Endodermal cell (in vitro differentiated cells): Measurements from ENCODE around the gene SLC26A2. TPM values are rescaled to one million over a fixed set of nuclear protein-coding genes. Genes with fewer than 3 reads are reported as not detected.
"Not testable (repeated sequence)": the region's sequence is repeated elsewhere in the genome, so short reads cannot be mapped to it uniquely, and the experiment has no call there.

Experiments
- DNase-seq: peaks from one replicate; pipeline ENCODE4 v3.0.0-alpha.2; 2017
- H3K27ac ChIP-seq: 2 replicates; pipeline ENCODE4 v1.5.1; 2013; ENCODE audit warnings: mild to moderate bottlenecking, low read depth, low read length, moderate library complexity
- H3K27me3 ChIP-seq: 2 replicates; pipeline ENCODE4 v1.6.1; 2013; ENCODE audit warnings: mild to moderate bottlenecking, low read length, moderate library complexity; ENCODE audit not compliant: insufficient read depth, control insufficient read depth, poor library complexity, severe bottlenecking
- H3K36me3 ChIP-seq: 2 replicates; pipeline ENCODE4 v1.7.0; 2013; ENCODE audit warnings: mild to moderate bottlenecking, low read length, moderate library complexity; ENCODE audit not compliant: control insufficient read depth, insufficient read depth
- H3K4me1 ChIP-seq: one replicate; pipeline ENCODE4 v1.7.0; 2013; ENCODE audit warnings: low read length; ENCODE audit not compliant: control insufficient read depth, insufficient read depth
- H3K4me3 ChIP-seq: 2 replicates; pipeline ENCODE4 v1.5.1; 2013; ENCODE audit warnings: mild to moderate bottlenecking, low read length, moderate library complexity
- H3K9ac ChIP-seq: 2 replicates; pipeline ENCODE4 v1.6.1; 2013; ENCODE audit warnings: mild to moderate bottlenecking, low read length, moderate library complexity; ENCODE audit not compliant: poor library complexity, severe bottlenecking; ENCODE audit errors: extremely low read depth
- H3K9me3 ChIP-seq: 2 replicates; pipeline ENCODE4 v1.6.1; 2013; ENCODE audit warnings: mild to moderate bottlenecking, low read length, moderate library complexity; ENCODE audit not compliant: control insufficient read depth
- H3K27ac Mint-ChIP-seq: 2 replicates; pipeline ENCODE4 v1.8.0; 2020; ENCODE audit warnings: mixed read lengths
- H3K27me3 Mint-ChIP-seq: 2 replicates; pipeline ENCODE4 v1.8.0; 2021; ENCODE audit warnings: mild to moderate bottlenecking, mixed read lengths; ENCODE audit not compliant: insufficient read depth
- H3K36me3 Mint-ChIP-seq: 2 replicates; pipeline ENCODE4 v1.8.0; 2020; ENCODE audit warnings: low read depth, mixed read lengths
- H3K4me1 Mint-ChIP-seq: 2 replicates; pipeline ENCODE4 v1.8.0; 2020; ENCODE audit warnings: mixed read lengths
- H3K4me3 Mint-ChIP-seq: 2 replicates; pipeline ENCODE4 v1.8.0; 2020; ENCODE audit warnings: mild to moderate bottlenecking, moderate library complexity, mixed read lengths
- H3K9me3 Mint-ChIP-seq: 2 replicates; pipeline ENCODE4 v1.8.0; 2020; ENCODE audit warnings: mild to moderate bottlenecking, mixed read lengths
- CTCF ChIP-seq: fragments of 200-600 bp; sonication (generic); conservative IDR thresholded peaks from 2 replicates; pipeline ENCODE4 v1.5.0; 2021; ENCODE audit warnings: antibody characterized with exemption, mild to moderate bottlenecking
- WGBS, 2 experiments: methylation state at CpG; one replicate each; pipeline versions ENCODE4 v1.1.5 to v1.1.7; 2013; ENCODE audit warnings: missing lambda C conversion rate in 2 of 2, mixed read lengths in 1 of 2; ENCODE audit not compliant: insufficient coverage in 1 of 2, insufficient read length in 1 of 2; 5-methylcytosine and 5-hydroxymethylcytosine counted together
- total RNA-seq, 2 donors: library from RNA; stranded (reverse); fragmentation: NEBNext Ultra II Directional in 1 of 2; extraction: Animal tissue kit (Norgen Biotek cat#: 25700) in 1 of 2; gene quantifications; 2 replicates in 1 of 2; 3 replicates in 1 of 2; pipeline ENCODE4 v1.2.1, GENCODE V29; 2021

SLC26A2 gene
- total RNA-seq, 2 donors from 2014 or later: 22.3 to 23.9 TPM

GRCh38 chr5:150024346-150024984, 63.9 kb downstream of the SLC26A2 start:
- H3K4me3 Mint-ChIP-seq: no peak overlapping the region
- Histone ChIP-seq H3K9me3 (no peaks in the 10 kb centered on the region), H3K27me3 (no peaks in the 10 kb centered on the region), H3K4me1 (no peaks in the 10 kb centered on the region), H3K36me3 (peaks cover 88% of the 10 kb centered on the region), H3K4me3 (no peak overlapping the region), H3K27ac (no peak overlapping the region), H3K9ac (no peak overlapping the region)
- no peaks in the 10 kb centered on the region for H3K27me3 Mint-ChIP-seq
- no peak for DNase-seq
- peak overlapping the region; percentile 39 for H3K27ac Mint-ChIP-seq
- TF ChIP-seq CTCF: no peak
- H3K36me3 Mint-ChIP-seq: peaks cover 78% of the 10 kb centered on the region
- 93% methylated on average over 5 to 9 of the region's 9 CpGs for WGBS, 2 experiments
- no peaks in the 10 kb centered on the region for H3K9me3 Mint-ChIP-seq
- peaks cover 16% of the 10 kb centered on the region for H3K4me1 Mint-ChIP-seq

GRCh38 chr5:150026682-150027172, 66.2 kb downstream of the SLC26A2 start:
- peaks cover 87% of the 10 kb centered on the region for H3K36me3 ChIP-seq
- no peaks in the 10 kb centered on the region for H3K27me3 ChIP-seq
- peak overlapping the region; percentile 66 for H3K27ac Mint-ChIP-seq
- no peaks in the 10 kb centered on the region for H3K27me3 Mint-ChIP-seq
- H3K9me3 ChIP-seq: no peaks in the 10 kb centered on the region
- no peak for TF ChIP-seq CTCF
- no peak overlapping the region for H3K27ac ChIP-seq
- peaks cover 75% of the 10 kb centered on the region for H3K36me3 Mint-ChIP-seq
- no peak overlapping the region for H3K9ac ChIP-seq
- 95 to 100% methylated on average over 4 of the region's 4 CpGs for WGBS, 2 experiments
- H3K9me3 Mint-ChIP-seq: no peaks in the 10 kb centered on the region
- no peak overlapping the region for H3K4me3 ChIP-seq
- H3K4me1 ChIP-seq: no peaks in the 10 kb centered on the region
- DNase-seq: no peak
- no peak overlapping the region for H3K4me3 Mint-ChIP-seq
- H3K4me1 Mint-ChIP-seq: peaks cover 9% of the 10 kb centered on the region

GRCh38 chr5:150028047-150028446, 67.5 kb downstream of the SLC26A2 start:
- not testable (repeated sequence) for H3K9ac ChIP-seq, DNase-seq, H3K4me3 ChIP-seq, H3K9me3 Mint-ChIP-seq, H3K4me1 ChIP-seq, H3K27ac Mint-ChIP-seq, H3K27me3 Mint-ChIP-seq, H3K27me3 ChIP-seq, H3K4me3 Mint-ChIP-seq, H3K9me3 ChIP-seq, H3K27ac ChIP-seq, H3K4me1 Mint-ChIP-seq
- WGBS, 2 experiments: no CpG with 5 or more reads among the region's 1 CpG
- H3K36me3 Mint-ChIP-seq: peaks cover 73% of the 10 kb centered on the region
- H3K36me3 ChIP-seq: peaks cover 87% of the 10 kb centered on the region
